Thoracic aorta (tissue), 2 donors: ENCODE results near the gene MSTN. TPM values are rescaled to one million over a fixed set of nuclear protein-coding genes. Genes with fewer than 3 reads are reported as not detected.
A peak's percentile ranks its signal among the peaks of the same experiment; 100 is the strongest.

ENCODE experiments used
- ATAC-seq: fragments of 150-250 bp; one replicate; pipeline ENCODE4 v1.8.0; 2017; ENCODE audit warnings: low read depth; ENCODE audit not compliant: insufficient number of reproducible peaks, low FRiP score
- DNase-seq: peaks from one replicate; pipeline ENCODE4 v3.0.0-alpha.2; 2020; ENCODE audit warnings: low spot score
- H3K27ac ChIP-seq, 2 donors: fragments of 200-600 bp; sonication (generic); 1 replicate in 1 of 2; 2 replicates in 1 of 2; pipeline ENCODE4 v1.5.1; 2016; ENCODE audit warnings: mild to moderate bottlenecking in 2 of 2, moderate library complexity in 2 of 2
- H3K27me3 ChIP-seq: fragments of 200-600 bp; sonication (generic); replicated peaks from 2 replicates; pipeline ENCODE4 v1.6.0; 2016; ENCODE audit warnings: mild to moderate bottlenecking; ENCODE audit not compliant: insufficient read depth
- H3K36me3 ChIP-seq: fragments of 200-600 bp; sonication (generic); one replicate; pipeline ENCODE4 v1.5.1; 2016
- H3K4me1 ChIP-seq, 2 donors: fragments of 200-600 bp; sonication (generic); 1 replicate in 1 of 2; 2 replicates in 1 of 2; pipeline versions ENCODE4 v1.5.1 to v1.6.0; 2016; ENCODE audit warnings: low read depth in 2 of 2, mild to moderate bottlenecking in 1 of 2; ENCODE audit not compliant: control insufficient read depth in 1 of 2
- H3K4me3 ChIP-seq: fragments of 200-600 bp; sonication (generic); 2 replicates; pipeline ENCODE4 v1.5.1; 2016; ENCODE audit warnings: mild to moderate bottlenecking
- H3K9me3 ChIP-seq: fragments of 200-600 bp; sonication (generic); 2 replicates; pipeline ENCODE4 v1.5.1; 2016
- CTCF ChIP-seq: fragments of 200-600 bp; sonication (generic); IDR thresholded peaks from one replicate; pipeline ENCODE4 v1.5.1; 2019; ENCODE audit warnings: antibody characterized with exemption
- total RNA-seq, 2 donors: library from RNA; depleted of rRNA; stranded (reverse); fragments of >200 nt; gene quantifications; one replicate each; pipeline versions ENCODE4 v1.1.0 to v1.2.3, GENCODE V29; 2016

Gene MSTN
- total RNA-seq, 2 donors from 2014 or later, result 0.27 to 1.3 TPM

DNA sequence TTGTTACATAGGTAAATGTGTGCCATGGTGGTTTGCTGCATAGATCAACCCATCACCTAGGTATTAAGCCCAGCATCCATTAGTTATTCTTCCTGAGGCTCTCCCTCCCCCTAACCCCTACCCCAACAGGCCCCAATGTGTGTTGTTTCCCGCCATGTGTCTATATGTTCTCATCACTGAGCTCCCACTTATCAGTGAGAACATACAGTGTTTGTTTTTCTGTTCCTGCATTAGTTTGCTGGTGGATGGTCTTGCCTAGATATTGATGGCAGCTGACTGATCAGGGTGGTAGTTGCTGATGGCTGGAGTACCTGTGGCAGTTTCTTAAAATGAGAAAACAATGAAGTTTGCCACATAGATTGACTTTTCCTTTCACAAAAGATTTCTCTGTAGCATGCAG lies 34.6 kb upstream of the MSTN start:
- ATAC-seq (no peak), DNase-seq (no peak)
- no peak for TF ChIP-seq CTCF
- Histone ChIP-seq H3K36me3 (no peaks in the 10 kb centered on the region), H3K4me3 (no peak overlapping the region), H3K9me3 (peaks cover 2% of the 10 kb centered on the region), H3K4me1 (no peaks in the 10 kb centered on the region), H3K27me3 (no peaks in the 10 kb centered on the region), H3K27ac (no peak overlapping the region)

DNA sequence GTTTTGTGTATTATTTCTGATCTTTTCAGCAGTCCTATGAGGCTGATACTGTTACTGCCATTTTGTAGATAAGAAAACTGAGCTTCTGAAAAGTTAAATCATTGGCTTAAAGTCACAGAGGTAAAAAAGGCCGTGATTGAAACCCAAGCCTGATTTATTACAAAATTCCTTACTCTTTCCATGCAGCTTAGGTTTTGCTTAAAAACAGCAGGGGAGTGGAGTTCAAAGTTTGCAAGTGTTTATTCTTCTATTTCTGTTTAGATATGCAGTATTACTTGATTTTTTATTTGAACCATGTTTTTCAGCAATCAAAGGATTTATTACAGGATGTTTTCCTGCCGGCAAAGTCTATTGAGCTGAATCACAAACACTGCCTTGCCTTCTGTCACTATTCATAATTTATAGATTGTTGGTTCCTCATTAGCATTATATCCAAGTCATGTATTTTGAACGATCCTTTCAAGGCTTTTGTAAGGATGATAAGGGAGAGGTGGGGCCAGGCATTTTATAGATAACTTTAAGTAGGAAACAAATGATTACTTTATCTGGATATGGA lies 31.9 kb upstream of the MSTN start:
- TF ChIP-seq CTCF, result no peak
- ATAC-seq, result no peak
- Histone ChIP-seq H3K9me3 (peaks cover 2% of the 10 kb centered on the region), H3K4me3 (no peak overlapping the region), H3K4me1 (no peaks in the 10 kb centered on the region), H3K36me3 (no peaks in the 10 kb centered on the region), H3K27me3 (no peaks in the 10 kb centered on the region), H3K27ac (no peak overlapping the region)
- no peak for DNase-seq

DNA sequence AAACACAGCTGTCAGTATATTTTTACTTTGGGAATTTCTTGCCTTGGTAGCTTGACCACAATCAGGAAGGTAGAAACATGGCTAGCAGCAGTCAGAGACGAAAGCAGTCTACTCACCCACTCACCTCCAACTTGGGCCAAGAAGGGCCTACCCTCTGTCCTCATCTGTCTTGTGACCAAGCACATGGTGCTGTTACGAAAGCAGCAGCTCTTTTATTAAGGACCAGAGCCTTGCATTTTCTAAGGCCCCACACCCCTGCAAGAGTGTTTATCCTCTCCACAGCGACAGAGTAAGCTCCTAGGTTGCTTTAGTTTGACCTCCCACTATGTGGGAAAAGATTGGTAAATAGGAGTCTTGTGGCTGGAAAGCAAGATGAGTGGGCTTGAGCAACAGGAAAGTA lies 31.3 kb upstream of the MSTN start:
- Histone ChIP-seq H3K27me3 (no peaks in the 10 kb centered on the region), H3K4me3 (no peak overlapping the region), H3K9me3 (peaks cover 2% of the 10 kb centered on the region), H3K27ac (no peak overlapping the region), H3K4me1 (no peaks in the 10 kb centered on the region), H3K36me3 (no peaks in the 10 kb centered on the region)
- no peak for ATAC-seq
- no peak for TF ChIP-seq CTCF
- no peak for DNase-seq

- Histone ChIP-seq H3K4me3 (no peak overlapping the region), H3K4me1 (no peaks in the 10 kb centered on the region), H3K36me3 (no peaks in the 10 kb centered on the region), H3K9me3 (no peaks in the 10 kb centered on the region), H3K27me3 (no peaks in the 10 kb centered on the region), H3K27ac (no peak overlapping the region)
- ATAC-seq (no peak), DNase-seq (no peak)
- TF ChIP-seq CTCF, result no peak
Observed at GRCh38 chr2:190090148-190090547, 27.6 kb upstream of the MSTN start.

DNA sequence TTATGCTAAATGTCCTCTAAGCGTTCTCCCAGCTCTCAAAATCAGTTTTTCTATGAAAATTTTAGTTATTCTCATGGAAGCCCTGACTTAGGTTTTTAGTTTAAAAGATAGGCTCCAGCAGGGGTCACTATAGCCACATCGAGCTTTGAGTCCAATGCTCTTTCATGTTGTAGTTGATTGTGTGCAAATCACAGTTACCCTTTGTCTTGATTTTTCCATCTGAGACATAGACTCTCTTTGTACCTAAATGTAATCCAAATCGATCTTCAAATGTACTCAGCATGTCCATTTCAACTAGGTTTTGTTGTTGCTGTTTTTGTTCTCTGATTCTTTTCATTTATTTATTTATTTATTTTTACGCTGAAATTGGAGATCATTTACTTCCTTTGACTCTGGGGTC lies 26.4 kb upstream of the MSTN start:
- H3K4me1 ChIP-seq, result no peaks in the 10 kb centered on the region
- ATAC-seq, result no peak
- peak; percentile 66 for TF ChIP-seq CTCF
- no peaks in the 10 kb centered on the region for H3K27me3 ChIP-seq
- no peaks in the 10 kb centered on the region for H3K9me3 ChIP-seq
- H3K36me3 ChIP-seq, result no peaks in the 10 kb centered on the region
- no peak overlapping the region for H3K27ac ChIP-seq
- H3K4me3 ChIP-seq, result no peak overlapping the region
- no peak for DNase-seq
